CD4-positive, alpha-beta memory T cell (primary cell): Measurements from ENCODE around the gene CNOT11. TPM values are rescaled to one million over a fixed set of nuclear protein-coding genes. Genes with fewer than 3 reads are reported as not detected.
"Not testable (repeated sequence)": the region's sequence is repeated elsewhere in the genome, so short reads cannot be mapped to it uniquely, and the experiment has no call there.

ENCODE experiments used
- CTCF ChIA-PET: fragments of 350-600 bp; sonication (Branson Sonifier 250); formaldehyde crosslinking; loops from one replicate; lab custom pipeline; 2021; ENCODE audit warnings: inconsistent platforms; ENCODE audit not compliant: partially characterized antibody; lab: Charles Lee
- POLR2A ChIA-PET: fragments of 350-600 bp; sonication (Branson Sonifier 250); formaldehyde crosslinking; loops from one replicate; lab custom pipeline; 2021; ENCODE audit not compliant: partially characterized antibody; lab: Charles Lee
- DNase-seq, 5 donors: peaks; one replicate each; pipeline versions ENCODE4 v3.0.0 to v3.0.0-alpha.2; 2020 to 2022; ENCODE audit warnings: mixed read lengths in 1 of 5
- H3K27ac ChIP-seq: one replicate; pipeline ENCODE4 v1.7.0; 2013; ENCODE audit warnings: low read depth, low read length
- H3K27me3 ChIP-seq: 2 replicates; pipeline ENCODE4 v1.7.0; 2013; ENCODE audit warnings: mild to moderate bottlenecking, low read length, moderate library complexity; ENCODE audit not compliant: insufficient read depth
- H3K36me3 ChIP-seq: 2 replicates; pipeline ENCODE4 v1.7.0; 2013; ENCODE audit warnings: mild to moderate bottlenecking, low read length, moderate library complexity; ENCODE audit not compliant: insufficient read depth
- H3K4me1 ChIP-seq: 2 replicates; pipeline ENCODE4 v1.7.0; 2013; ENCODE audit warnings: mild to moderate bottlenecking, low read length, moderate library complexity; ENCODE audit not compliant: insufficient read depth
- H3K4me3 ChIP-seq, 2 donors: one replicate each; pipeline ENCODE4 v1.7.0; 2013; ENCODE audit warnings: low read length in 2 of 2, mild to moderate bottlenecking in 1 of 2
- H3K9me3 ChIP-seq, 2 donors: one replicate each; pipeline ENCODE4 v1.7.0; 2013; ENCODE audit warnings: low read length in 2 of 2, control low read depth in 1 of 2; ENCODE audit not compliant: control insufficient read depth in 1 of 2
- H3K27ac Mint-ChIP-seq, 7 donors: one replicate each; pipeline ENCODE4 v1.8.0; 2020 to 2021; ENCODE audit warnings: mixed read lengths in 7 of 7, mild to moderate bottlenecking in 6 of 7, inconsistent platforms in 3 of 7, moderate library complexity in 3 of 7
- H3K27me3 Mint-ChIP-seq, 2 donors: one replicate each; pipeline ENCODE4 v1.8.0; 2020 to 2021; ENCODE audit warnings: mixed read lengths in 2 of 2
- H3K36me3 Mint-ChIP-seq, 2 donors: one replicate each; pipeline ENCODE4 v1.8.0; 2020 to 2021; ENCODE audit warnings: mixed read lengths in 2 of 2, inconsistent platforms in 1 of 2, mild to moderate bottlenecking in 1 of 2
- H3K4me1 Mint-ChIP-seq, 4 donors: one replicate each; pipeline ENCODE4 v1.8.0; 2020 to 2021; ENCODE audit warnings: mixed read lengths in 4 of 4, mild to moderate bottlenecking in 1 of 4
- H3K4me3 Mint-ChIP-seq, 8 donors: one replicate each; pipeline ENCODE4 v1.8.0; 2020 to 2021; ENCODE audit warnings: mixed read lengths in 8 of 8, mild to moderate bottlenecking in 7 of 8, moderate library complexity in 6 of 8, inconsistent platforms in 3 of 8
- H3K9me3 Mint-ChIP-seq, 8 donors: one replicate each; pipeline ENCODE4 v1.8.0; 2020 to 2021; ENCODE audit warnings: mixed read lengths in 8 of 8, mild to moderate bottlenecking in 5 of 8, inconsistent platforms in 3 of 8, moderate library complexity in 1 of 8
- intact Hi-C: fragments of 100-400 bp; cut with micrococcal nuclease; formaldehyde crosslinking; loops from one replicate; pipeline ENCODE4 v1.15.1; 2023
- polyA plus RNA-seq, 2 donors: library from polyadenylated mRNA; unstranded; fragments of 300-500 nt; fragmentation: Illumina TruSeq; gene quantifications; one replicate each; pipeline ENCODE4 v1.2.3, GENCODE V29; 2021
- total RNA-seq, 2 experiments: library from RNA; stranded (reverse); gene quantifications; one replicate each; pipeline ENCODE4 v1.2.3, GENCODE V29; 2021

Gene CNOT11
- total and polyA plus RNA-seq, 4 experiments from 2014 or later, result 53.8 to 75.5 (median 59.5) TPM

GRCh38 chr2:101245468-101245867, 7.2 kb upstream of the CNOT11 start:
- H3K9me3 ChIP-seq, H3K27ac Mint-ChIP-seq, H3K36me3 ChIP-seq, H3K9me3 Mint-ChIP-seq, H3K4me1 Mint-ChIP-seq, H3K27me3 Mint-ChIP-seq, DNase-seq, POLR2A ChIA-PET, H3K27ac ChIP-seq, H3K27me3 ChIP-seq, H3K36me3 Mint-ChIP-seq, intact Hi-C loops, H3K4me3 ChIP-seq, H3K4me3 Mint-ChIP-seq, H3K4me1 ChIP-seq: not testable (repeated sequence)
- CTCF ChIA-PET, result interaction anchor here (1.0 kb wide), 1 partner anchor 97 kb away, joined by 3 read pairs; no protein-coding TSS in a partner anchor

DNA sequence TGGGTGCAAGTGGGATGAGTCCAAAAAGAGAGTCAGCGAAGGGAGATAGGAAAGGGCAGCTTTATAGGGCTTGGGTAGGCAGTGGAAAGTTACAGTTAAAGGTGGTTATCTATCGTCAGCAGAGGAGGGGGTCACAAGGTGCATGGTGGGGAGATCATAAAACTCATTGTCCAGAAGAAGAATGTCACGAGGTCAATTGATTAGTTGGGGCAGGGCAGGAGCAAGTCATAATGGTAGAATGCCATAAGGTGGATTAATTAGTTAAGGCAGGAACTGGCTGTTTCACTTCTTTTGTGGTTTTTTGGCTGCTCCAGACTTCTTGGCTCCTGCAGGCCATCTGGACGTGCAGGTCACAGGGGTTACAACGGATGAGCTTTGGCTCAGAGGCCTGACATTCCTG, 3.9 kb upstream of the CNOT11 start:
- CTCF ChIA-PET, result interaction anchor here (1.3 kb wide), 1 partner anchor 8 kb away, joined by 3 read pairs; no protein-coding TSS in a partner anchor
- H3K27ac Mint-ChIP-seq, DNase-seq, POLR2A ChIA-PET, H3K4me1 ChIP-seq, intact Hi-C loops, H3K4me3 ChIP-seq, H3K27me3 Mint-ChIP-seq, H3K27ac ChIP-seq, H3K4me3 Mint-ChIP-seq, H3K36me3 ChIP-seq, H3K27me3 ChIP-seq, H3K9me3 Mint-ChIP-seq, H3K36me3 Mint-ChIP-seq, H3K9me3 ChIP-seq: not testable (repeated sequence)
- H3K4me1 Mint-ChIP-seq, result peaks cover 7 to 21% (median 12%) of the 10 kb centered on the region in 4 donors

DNA sequence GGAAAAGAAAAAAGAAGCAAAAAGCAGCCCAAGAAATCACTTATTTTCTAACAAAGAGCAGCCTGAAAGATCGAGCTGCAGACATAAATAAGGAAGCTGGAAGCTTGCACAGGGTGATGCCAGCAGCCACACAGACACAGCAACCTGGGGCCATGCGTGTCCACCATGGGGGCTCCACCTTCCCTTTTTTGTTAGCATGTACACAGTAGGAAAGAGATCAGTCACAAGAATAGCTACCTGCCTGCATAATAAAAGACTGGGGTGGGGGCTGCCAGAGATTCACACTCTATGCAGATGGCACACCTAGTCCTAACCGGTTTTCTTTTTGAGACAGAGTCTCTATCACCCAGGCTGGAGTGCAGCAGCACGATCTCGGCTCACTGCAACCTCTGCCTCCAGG, 2.9 kb upstream of the CNOT11 start:
- CTCF ChIA-PET, result interaction anchor here (1.3 to 1.5 kb wide), 2 partner anchors 9 to 10 kb away, joined by 3 to 4 read pairs; no protein-coding TSS in a partner anchor
- POLR2A ChIA-PET, result interaction anchor here (5.3 kb wide), 1 partner anchor 80 kb away, joined by 50 read pairs; no protein-coding TSS in a partner anchor

DNA sequence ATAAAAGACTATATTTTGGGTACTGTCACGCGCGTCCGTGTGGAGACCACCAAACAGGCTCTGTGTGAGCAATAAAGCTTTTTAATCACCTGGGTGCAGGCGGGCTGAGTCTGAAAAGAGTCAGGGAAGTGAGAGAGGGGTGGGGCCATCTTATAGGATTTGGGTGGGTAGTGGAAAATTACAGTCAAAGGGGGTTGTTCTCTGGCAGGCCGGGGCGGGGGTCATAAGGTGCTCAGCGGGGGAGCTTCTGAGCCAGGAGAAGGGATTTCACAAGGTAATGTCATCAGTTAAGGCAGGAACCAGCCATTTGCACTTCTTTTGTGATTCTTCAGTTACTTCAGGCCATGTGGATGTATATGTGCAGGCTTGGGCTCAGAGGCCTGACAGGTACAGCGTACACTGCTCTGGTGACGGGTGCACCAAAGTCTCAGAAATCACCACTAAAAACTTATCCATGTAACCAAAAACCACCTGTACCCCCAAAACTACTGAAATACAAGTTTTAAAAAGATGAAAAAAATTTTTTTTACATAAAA, 1.4 kb upstream of the CNOT11 start:
- Mint-ChIP-seq H3K27ac (peak overlapping the region in 4 of 7 donors; percentile 20 to 84 (median 30)), H3K36me3 (peaks cover 3 to 18% of the 10 kb centered on the region in 2 donors), H3K4me1 (peaks cover 27 to 45% (median 33%) of the 10 kb centered on the region in 4 donors), H3K4me3 (peak overlapping the region in 6 of 8 donors; percentile 13 to 51 (median 34))
- peaks cover 32% of the 10 kb centered on the region for H3K4me1 ChIP-seq
- ChIA-PET CTCF (interaction anchor here (0.8 to 2.5 kb wide), 5 partner anchors 10 to 239 kb away, joined by 3 to 13 read pairs (median 3); partner anchors contain the start of gene RNF149), POLR2A (interaction anchor here (0.8 to 5.3 kb wide), 12 partner anchors 11 to 249 kb away, joined by 3 to 50 read pairs (median 14); partner anchors contain the start of genes RNF149, RPL31 and TBC1D8)
- not testable (repeated sequence) for H3K9me3 ChIP-seq, H3K9me3 Mint-ChIP-seq, H3K27ac ChIP-seq, H3K36me3 ChIP-seq, H3K4me3 ChIP-seq, H3K27me3 ChIP-seq, H3K27me3 Mint-ChIP-seq, DNase-seq
- intact Hi-C loops, result loop anchor here (5.0 to 10.0 kb wide), 3 partner anchors 47 to 249 kb away; partner anchors contain the start of genes CREG2 and RPL31

More for the DNA sequence above, 2.9 kb upstream of the CNOT11 start:
- H3K36me3 Mint-ChIP-seq, result peaks cover 0 to 10% of the 10 kb centered on the region in 2 donors
- peaks cover 17 to 32% (median 22%) of the 10 kb centered on the region in 4 donors for H3K4me1 Mint-ChIP-seq
- H3K4me3 ChIP-seq, result no peak overlapping the region
- H3K9me3 Mint-ChIP-seq, result peaks cover 0 to 6% (median 0%) of the 10 kb centered on the region in 8 donors
- no peak overlapping the region for H3K27ac ChIP-seq
- H3K27me3 ChIP-seq, result no peaks in the 10 kb centered on the region
- no peak for DNase-seq
- no peaks in the 10 kb centered on the region for H3K9me3 ChIP-seq
- no peaks in the 10 kb centered on the region for H3K36me3 ChIP-seq
- H3K27ac Mint-ChIP-seq, result peak overlapping the region in 1 of 7 donors; percentile 12
- peak overlapping the region in 1 of 8 donors; percentile 14 for H3K4me3 Mint-ChIP-seq
- intact Hi-C loops, result loop anchor here (5.0 to 10.0 kb wide), 3 partner anchors 45 to 248 kb away; partner anchors contain the start of genes CREG2 and RPL31
- H3K27me3 Mint-ChIP-seq, result no peaks in the 10 kb centered on the region
- peaks cover 17% of the 10 kb centered on the region for H3K4me1 ChIP-seq

GRCh38 chr2:101251844-101252407, 760 bp upstream of the CNOT11 start:
- Histone ChIP-seq H3K36me3 (no peaks in the 10 kb centered on the region), H3K9me3 (no peaks in the 10 kb centered on the region), H3K4me3 (peak overlapping the region; percentile 44 to 88), H3K4me1 (peaks cover 37% of the 10 kb centered on the region), H3K27ac (peak overlapping the region; percentile 97), H3K27me3 (no peaks in the 10 kb centered on the region)
- intact Hi-C loops, result loop anchor here (1.0 to 10.0 kb wide), 6 partner anchors 47 to 689 kb away; partner anchors contain the start of genes CREG2, PDCL3 and RPL31
- peak overlapping the region; percentile 89 to 99 (median 96) for H3K4me3 Mint-ChIP-seq
- peaks cover 5 to 23% of the 10 kb centered on the region in 2 donors for H3K36me3 Mint-ChIP-seq
- peaks cover 0 to 6% (median 0%) of the 10 kb centered on the region in 8 donors for H3K9me3 Mint-ChIP-seq
- H3K27ac Mint-ChIP-seq, result peak overlapping the region; percentile 84 to 97 (median 95)
- ChIA-PET CTCF (interaction anchor here (0.8 to 2.5 kb wide), 5 partner anchors 12 to 240 kb away, joined by 3 to 13 read pairs (median 4); partner anchors contain the start of gene RNF149), POLR2A (interaction anchor here (0.8 to 5.3 kb wide), 12 partner anchors 11 to 250 kb away, joined by 3 to 50 read pairs (median 14); partner anchors contain the start of genes RNF149 and RPL31)
- DNase-seq, result peak; percentile 36 to 67 (median 44)
- peaks cover 28 to 51% (median 37%) of the 10 kb centered on the region in 4 donors for H3K4me1 Mint-ChIP-seq
- no peaks in the 10 kb centered on the region for H3K27me3 Mint-ChIP-seq

- H3K27ac Mint-ChIP-seq, result peak overlapping the region; percentile 84 to 99 (median 95)
- ChIA-PET POLR2A (interaction anchor here (0.9 to 5.3 kb wide), 27 partner anchors 9 to 690 kb away, joined by 3 to 50 read pairs (median 6); partner anchors contain the start of genes CREG2, PDCL3, RNF149 and TBC1D8), CTCF (interaction anchor here (1.1 to 2.5 kb wide), 9 partner anchors 10 to 134 kb away, joined by 3 to 13 read pairs (median 5); partner anchors contain the start of gene CREG2)
- H3K4me3 Mint-ChIP-seq, result peak overlapping the region; percentile 89 to 99 (median 96)
- H3K27me3 Mint-ChIP-seq, result no peaks in the 10 kb centered on the region
- Histone ChIP-seq H3K27me3 (no peaks in the 10 kb centered on the region), H3K4me1 (peaks cover 37% of the 10 kb centered on the region), H3K4me3 (peak overlapping the region; percentile 88 to 94), H3K36me3 (peaks cover 3% of the 10 kb centered on the region), H3K9me3 (no peaks in the 10 kb centered on the region), H3K27ac (peak overlapping the region; percentile 97)
- DNase-seq, result peak in 4 of 5 donors; percentile 80 to 89 (median 84)
- peaks cover 0 to 6% (median 0%) of the 10 kb centered on the region in 8 donors for H3K9me3 Mint-ChIP-seq
- intact Hi-C loops, result loop anchor here (1.0 to 10.0 kb wide), 6 partner anchors 48 to 690 kb away; partner anchors contain the start of genes CREG2, PDCL3 and RPL31
- H3K4me1 Mint-ChIP-seq, result peaks cover 31 to 62% (median 44%) of the 10 kb centered on the region in 4 donors
- H3K36me3 Mint-ChIP-seq, result peaks cover 13 to 31% of the 10 kb centered on the region in 2 donors
Observed at GRCh38 chr2:101253013-101253702, 472 bp downstream of the CNOT11 start.
